ENCODE results near the gene TRMT44.

TRMT44 gene

GRCh38 chr4:8515316-8516060 is 74.9 kb downstream of the TRMT44 start:
- DNase-seq, result no peak

DNA sequence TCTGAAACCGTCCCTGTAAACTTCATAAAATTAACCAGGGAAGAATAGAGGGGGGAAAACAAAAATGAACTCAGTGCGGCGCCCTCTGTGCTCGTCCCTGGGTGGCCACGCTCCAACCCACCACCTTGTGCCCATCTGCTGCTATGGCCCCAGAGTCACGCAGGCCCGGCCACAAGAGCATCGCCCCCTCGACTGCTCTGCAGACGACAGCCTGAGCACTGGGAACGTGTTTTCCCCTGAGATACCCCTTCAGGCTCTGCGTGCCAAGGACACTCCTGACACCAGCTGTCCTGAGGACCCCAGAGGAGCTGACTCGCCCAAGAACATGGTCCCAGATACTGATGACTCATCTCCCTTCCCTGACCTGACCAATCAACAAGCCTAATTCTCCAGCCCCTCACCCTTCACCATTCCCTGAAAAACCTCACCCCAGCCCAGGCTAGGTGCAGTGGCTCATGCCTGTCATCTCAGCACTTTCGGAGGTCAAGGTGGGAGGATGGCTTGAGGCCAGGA is 75.5 kb downstream of the TRMT44 start:
- no peak for DNase-seq

GRCh38 chr4:8516996-8517550 is 76.5 kb downstream of the TRMT44 start:
- no peak for DNase-seq

GRCh38 chr4:8517946-8518345 is 77.4 kb downstream of the TRMT44 start:
- no peak for DNase-seq

DNA sequence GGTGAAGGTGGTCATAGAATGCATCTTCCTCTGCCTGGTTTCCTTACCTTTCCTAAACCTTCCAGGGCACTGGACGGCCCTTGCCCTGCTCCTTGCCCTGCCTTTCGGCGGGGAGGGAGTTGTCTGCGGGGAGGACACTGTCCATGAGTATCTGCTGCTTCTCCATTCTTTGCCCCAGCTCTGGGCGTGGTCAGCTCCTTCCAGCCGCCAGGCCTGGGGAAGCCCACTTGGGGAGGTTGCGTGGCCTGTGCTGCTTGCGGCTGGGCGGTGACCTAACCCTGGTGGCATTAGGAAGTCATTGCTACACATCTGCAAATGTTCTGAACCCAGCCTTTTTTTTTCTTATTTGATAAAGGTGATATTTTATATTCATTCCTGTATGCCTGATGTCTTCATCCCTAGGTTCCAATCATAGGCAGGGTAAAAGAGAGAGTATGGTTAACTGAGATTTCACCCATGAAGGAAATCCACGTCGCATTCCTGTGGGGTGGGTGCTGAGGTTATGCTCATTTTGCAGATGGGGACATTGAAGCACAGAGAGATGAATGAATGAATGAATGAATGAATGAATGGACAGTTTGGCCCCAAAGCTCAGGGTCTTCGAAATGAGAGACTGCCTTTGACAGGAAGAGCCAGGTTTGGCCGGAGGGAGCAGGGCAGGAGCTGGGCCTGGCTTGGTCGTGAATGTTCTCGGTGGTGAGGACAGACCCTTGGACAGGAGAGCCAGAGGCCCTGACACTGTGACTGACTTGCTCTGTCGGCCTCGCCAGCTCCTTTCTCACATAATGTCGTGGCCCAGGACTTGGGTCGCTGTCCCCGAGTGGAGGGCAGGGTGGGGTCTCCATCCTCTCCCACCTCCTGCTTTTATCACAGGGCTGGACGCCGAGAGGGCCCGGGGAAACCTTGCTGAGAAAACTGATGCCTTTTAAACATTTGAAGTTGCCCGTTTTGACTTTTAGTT is 81.9 kb downstream of the TRMT44 start:
- DNase-seq, result no peak

DNA sequence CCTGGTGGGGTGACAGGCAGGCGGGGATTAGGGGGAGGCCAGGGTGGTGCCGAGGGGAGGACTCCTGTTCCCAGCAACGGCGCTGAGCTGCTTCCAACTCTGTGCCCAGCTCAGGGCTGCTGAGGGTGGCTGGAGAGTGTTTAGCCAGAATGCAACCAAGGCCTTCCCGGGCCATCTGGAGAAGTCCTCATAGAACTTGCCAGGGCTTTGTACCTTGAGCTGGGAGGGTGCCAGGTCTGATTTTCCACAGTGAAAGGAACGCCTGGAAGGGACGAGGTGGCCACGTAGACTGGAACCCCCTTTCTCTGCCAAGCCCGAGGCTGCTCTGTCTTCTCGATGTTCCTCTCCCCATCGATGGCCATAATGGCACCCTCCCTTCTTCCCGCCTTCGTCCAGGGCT is 82.6 kb downstream of the TRMT44 start:
- DNase-seq, result no peak

- no peak for DNase-seq
Observed at GRCh38 chr4:8523766-8524165, 83.2 kb downstream of the TRMT44 start.

DNA sequence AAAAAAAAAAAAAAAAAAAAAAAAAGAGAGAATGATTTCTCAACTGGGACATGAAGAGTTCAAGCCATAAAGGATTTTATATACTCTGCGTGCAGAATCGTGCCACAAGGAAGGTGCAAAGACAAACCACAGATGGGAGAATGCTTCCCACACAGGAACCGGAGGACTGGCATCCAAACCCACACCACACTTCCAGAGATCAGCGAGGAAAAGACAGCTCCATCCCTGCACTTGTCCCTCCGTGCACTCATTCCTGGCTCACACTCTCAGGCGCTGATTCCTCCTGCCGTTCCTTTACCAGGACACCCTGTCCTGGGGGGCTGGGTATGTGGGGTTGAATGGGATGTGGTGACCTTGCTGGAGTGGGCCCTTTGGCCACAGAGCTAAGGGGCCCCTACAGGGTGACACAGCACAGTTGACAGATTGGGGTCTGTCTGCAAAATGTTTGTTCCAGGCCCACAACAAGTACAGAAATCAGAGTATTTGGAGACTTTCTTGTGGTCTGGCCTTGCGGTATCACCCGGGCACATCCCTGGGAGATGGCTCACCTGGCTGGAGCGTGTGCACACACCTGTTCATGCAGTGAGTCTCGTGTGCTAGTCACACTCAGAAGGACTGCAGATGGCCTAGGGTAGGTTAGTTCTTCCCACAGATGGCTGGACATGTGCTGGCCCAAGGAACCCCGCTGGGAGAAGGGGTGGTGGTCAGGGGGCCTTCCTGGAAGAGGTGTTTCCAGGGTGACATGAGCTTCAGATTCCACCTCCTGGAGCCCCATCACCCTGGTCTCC is 84.2 kb downstream of the TRMT44 start:
- no peak for DNase-seq

DNA sequence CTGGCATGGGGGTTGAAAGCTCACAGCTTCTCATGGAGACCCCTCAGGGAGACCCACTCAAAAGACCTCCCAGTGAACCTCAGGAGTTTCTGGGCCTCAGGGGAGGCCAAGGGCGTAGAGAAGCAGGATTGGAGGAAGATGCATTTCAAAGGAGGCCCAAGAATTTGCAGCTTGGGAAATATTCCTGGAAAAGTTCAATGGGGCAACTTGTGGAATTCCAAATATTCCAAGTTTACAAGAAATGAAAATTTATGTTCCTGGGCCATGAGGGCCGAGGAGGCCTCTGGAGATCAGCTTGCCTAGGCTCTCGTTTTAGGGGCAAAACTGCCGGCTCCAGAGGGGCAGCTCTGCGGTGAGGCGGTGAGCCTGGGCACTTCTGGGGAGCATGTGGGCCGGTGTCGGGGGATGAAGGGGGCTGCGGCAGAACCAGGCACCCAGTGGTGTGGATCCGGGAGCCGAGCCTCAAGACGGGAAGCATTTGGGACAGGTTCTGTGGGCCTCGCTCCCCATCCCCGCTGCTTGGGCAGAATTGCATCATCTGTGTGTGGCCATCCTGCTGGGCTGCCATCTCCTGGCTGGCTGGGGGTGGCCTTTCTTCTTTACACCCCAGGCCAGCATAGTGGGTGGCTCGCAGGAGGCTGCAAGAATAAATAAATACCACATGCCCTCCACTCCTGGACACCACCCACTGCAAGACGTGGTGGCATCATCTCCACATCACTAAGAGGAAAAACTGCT is 85.0 kb downstream of the TRMT44 start:
- no peak for DNase-seq
